Keratinocyte (primary cell): ENCODE measurements around the gene PEAK3. TPM values are rescaled to one million over a fixed set of nuclear protein-coding genes. Genes with fewer than 3 reads are reported as not detected.

ENCODE experiments used
- DNase-seq: peaks from one replicate; pipeline ENCODE4 v3.0.0-alpha.2; 2011; ENCODE audit warnings: low read depth, missing footprints, low spot score
- FAIRE-seq: peaks from 2 replicates; lab custom pipeline; 2011; peaks lifted over from hg19 to GRCh38; lab: Jason Lieb, UNC
- H2AFZ ChIP-seq: 2 replicates; pipeline ENCODE4 v1.6.0; 2012; ENCODE audit warnings: low read length, control low read depth, inconsistent platforms; ENCODE audit not compliant: control insufficient read depth
- H3K27ac ChIP-seq: 2 replicates; pipeline ENCODE4 v1.5.1; 2011; ENCODE audit warnings: low read length; ENCODE audit not compliant: control insufficient read depth, insufficient read depth
- H3K27me3 ChIP-seq: 3 replicates; pipeline ENCODE4 v1.6.0; 2011; ENCODE audit warnings: low read length; ENCODE audit not compliant: control insufficient read depth, insufficient read depth; ENCODE audit errors: extremely low read depth
- H3K36me3 ChIP-seq, 2 experiments: 2 replicates in 1 of 2; 3 replicates in 1 of 2; pipeline ENCODE4 v1.5.1; 2011; ENCODE audit warnings: low read length in 2 of 2, mild to moderate bottlenecking in 1 of 2; ENCODE audit not compliant: control insufficient read depth in 2 of 2, insufficient read depth in 2 of 2; ENCODE audit errors: extremely low read depth in 1 of 2
- H3K4me1 ChIP-seq: 3 replicates; pipeline ENCODE4 v1.5.1; 2011; ENCODE audit warnings: low read length; ENCODE audit not compliant: control insufficient read depth, insufficient read depth; ENCODE audit errors: extremely low read depth
- H3K4me2 ChIP-seq: 3 replicates; pipeline ENCODE4 v1.6.0; 2011; ENCODE audit warnings: low read depth, low read length; ENCODE audit not compliant: control insufficient read depth, insufficient read depth; ENCODE audit errors: extremely low read depth
- H3K4me3 ChIP-seq, 3 experiments: fragments of 200-600 bp in 1 of 3; sonication (generic) in 1 of 3; 2 replicates in 2 of 3; 3 replicates in 1 of 3; pipeline ENCODE4 v1.5.1; 2011 to 2016; ENCODE audit warnings: low read length in 3 of 3, mild to moderate bottlenecking in 3 of 3, control low read depth in 2 of 3, inconsistent platforms in 1 of 3, low read depth in 1 of 3, mixed read lengths in 1 of 3, mixed run types in 1 of 3, moderate library complexity in 1 of 3; ENCODE audit not compliant: control insufficient read depth in 2 of 3, insufficient read depth in 2 of 3; ENCODE audit errors: extremely low read depth in 1 of 3
- H3K79me2 ChIP-seq: 2 replicates; pipeline ENCODE4 v1.6.0; 2012; ENCODE audit warnings: low read length; ENCODE audit not compliant: control insufficient read depth, insufficient read depth
- H3K9ac ChIP-seq: 3 replicates; pipeline ENCODE4 v1.6.0; 2011; ENCODE audit warnings: low read length; ENCODE audit not compliant: control insufficient read depth, insufficient read depth; ENCODE audit errors: extremely low read depth
- H3K9me1 ChIP-seq: 3 replicates; pipeline ENCODE4 v1.6.0; 2011; ENCODE audit warnings: low read length; ENCODE audit not compliant: control insufficient read depth, insufficient read depth; ENCODE audit errors: extremely low read depth
- H3K9me3 ChIP-seq: 2 replicates; pipeline ENCODE4 v1.5.1; 2012; ENCODE audit warnings: low read depth, low read length; ENCODE audit not compliant: control insufficient read depth
- H4K20me1 ChIP-seq: 3 replicates; pipeline ENCODE4 v1.6.0; 2011; ENCODE audit warnings: low read length; ENCODE audit not compliant: control insufficient read depth, insufficient read depth; ENCODE audit errors: extremely low read depth
- EZH2 ChIP-seq: IDR thresholded peaks from one replicate; pipeline ENCODE4 v1.6.1; 2012; ENCODE audit warnings: inconsistent platforms, mild to moderate bottlenecking, low read length, moderate library complexity
- dilution Hi-C: fragments of 300-500 bp; cut with MboI; formaldehyde crosslinking; loops from one replicate; pipeline ENCODE4 v1.7.0; 2020; ENCODE audit warnings: low sequenced_read_pairs; ENCODE audit not compliant: extremely low pct_ligation_motif_present
- polyA plus RNA-seq, 5 experiments: library from polyadenylated mRNA; depleted of rRNA in 3 of 5; stranded (reverse) in 3 of 5; stranded (forward) in 1 of 5; unstranded in 1 of 5; fragments of >200 nt; gene quantifications; 1 replicate in 1 of 5; 2 replicates in 3 of 5; 3 replicates in 1 of 5; pipeline versions ENCODE4 v1.2.1 to v1.2.3, GENCODE V29; 2011 to 2012; ENCODE audit warnings: missing spikeins in 2 of 5, low read depth in 1 of 5, low replicate concordance in 1 of 5
- TF ChIP-seq, protein P1 (sequence below), 3 experiments: IDR thresholded peaks in 1 of 3; conservative IDR thresholded peaks in 1 of 3; optimal IDR thresholded peaks in 1 of 3; 2 replicates in 2 of 3; 3 replicates in 1 of 3; pipeline versions ENCODE3 to v1.5.1; 2011; ENCODE audit warnings: low read length in 3 of 3, mild to moderate bottlenecking in 3 of 3, moderate library complexity in 2 of 3, control low read depth in 1 of 3, inconsistent platforms in 1 of 3; ENCODE audit not compliant: insufficient read depth in 2 of 3; ENCODE audit errors: extremely low read depth in 1 of 3

PEAK3 gene
- polyA plus RNA-seq, 1 donor (not counting 4 experiments of a cell fraction or from before 2014, with no cell fraction given): not detected

DNA sequence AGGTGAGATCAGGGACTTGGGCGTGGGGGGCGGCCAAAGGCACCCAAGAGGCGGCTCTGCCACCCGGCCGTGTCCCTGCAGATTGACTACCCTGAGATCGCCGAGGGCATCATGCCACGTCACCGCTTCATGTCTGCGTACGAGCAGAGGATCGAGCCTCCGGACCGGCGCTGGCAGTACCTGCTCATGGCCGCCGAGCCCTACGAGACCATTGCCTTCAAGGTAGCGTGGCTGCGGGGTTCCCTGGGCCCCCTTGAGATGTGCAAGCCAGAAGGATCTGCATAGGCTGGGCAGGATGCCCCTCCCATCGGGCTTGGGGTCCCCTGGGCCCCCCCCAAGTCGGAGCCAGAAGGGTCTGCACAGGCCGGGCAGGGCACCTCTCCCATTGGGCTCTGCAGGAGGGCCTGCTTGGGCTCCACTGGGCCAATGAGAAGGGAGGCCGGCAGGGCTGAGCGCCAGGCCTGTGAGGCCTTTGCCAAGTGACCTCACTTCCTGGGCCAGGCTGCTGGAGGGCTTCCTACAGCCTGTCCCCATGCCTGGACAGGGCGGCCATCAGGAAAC is 35.1 kb downstream of the PEAK3 start:
- Histone ChIP-seq H3K4me2 (no peak overlapping the region), H3K27me3 (peaks cover 24% of the 10 kb centered on the region), H2AFZ (no peak overlapping the region), H3K9me1 (no peaks in the 10 kb centered on the region), H3K79me2 (peaks cover 27% of the 10 kb centered on the region), H3K4me3 (no peak overlapping the region), H3K27ac (no peak overlapping the region), H3K36me3 (peaks cover 13 to 32% of the 10 kb centered on the region in 2 experiments), H3K9me3 (no peaks in the 10 kb centered on the region), H4K20me1 (peaks cover 26% of the 10 kb centered on the region), H3K9ac (no peak overlapping the region), H3K4me1 (no peaks in the 10 kb centered on the region)
- DNase-seq (no peak), FAIRE-seq (no peak)
- TF ChIP-seq EZH2: no peak
- TF ChIP-seq, protein P1, sequence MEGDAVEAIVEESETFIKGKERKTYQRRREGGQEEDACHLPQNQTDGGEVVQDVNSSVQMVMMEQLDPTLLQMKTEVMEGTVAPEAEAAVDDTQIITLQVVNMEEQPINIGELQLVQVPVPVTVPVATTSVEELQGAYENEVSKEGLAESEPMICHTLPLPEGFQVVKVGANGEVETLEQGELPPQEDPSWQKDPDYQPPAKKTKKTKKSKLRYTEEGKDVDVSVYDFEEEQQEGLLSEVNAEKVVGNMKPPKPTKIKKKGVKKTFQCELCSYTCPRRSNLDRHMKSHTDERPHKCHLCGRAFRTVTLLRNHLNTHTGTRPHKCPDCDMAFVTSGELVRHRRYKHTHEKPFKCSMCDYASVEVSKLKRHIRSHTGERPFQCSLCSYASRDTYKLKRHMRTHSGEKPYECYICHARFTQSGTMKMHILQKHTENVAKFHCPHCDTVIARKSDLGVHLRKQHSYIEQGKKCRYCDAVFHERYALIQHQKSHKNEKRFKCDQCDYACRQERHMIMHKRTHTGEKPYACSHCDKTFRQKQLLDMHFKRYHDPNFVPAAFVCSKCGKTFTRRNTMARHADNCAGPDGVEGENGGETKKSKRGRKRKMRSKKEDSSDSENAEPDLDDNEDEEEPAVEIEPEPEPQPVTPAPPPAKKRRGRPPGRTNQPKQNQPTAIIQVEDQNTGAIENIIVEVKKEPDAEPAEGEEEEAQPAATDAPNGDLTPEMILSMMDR (optimal IDR thresholded peaks at IDR 0.05 in 1 of 3, IDR thresholded peaks at IDR 0.05 in 1 of 3, conservative IDR thresholded peaks at IDR 0.05 in 1 of 3; ENCODE audit: extremely low read depth in 1 of 3, insufficient read depth in 2 of 3, low read length in 3 of 3): no peak
- dilution Hi-C loops: no loop called here

DNA sequence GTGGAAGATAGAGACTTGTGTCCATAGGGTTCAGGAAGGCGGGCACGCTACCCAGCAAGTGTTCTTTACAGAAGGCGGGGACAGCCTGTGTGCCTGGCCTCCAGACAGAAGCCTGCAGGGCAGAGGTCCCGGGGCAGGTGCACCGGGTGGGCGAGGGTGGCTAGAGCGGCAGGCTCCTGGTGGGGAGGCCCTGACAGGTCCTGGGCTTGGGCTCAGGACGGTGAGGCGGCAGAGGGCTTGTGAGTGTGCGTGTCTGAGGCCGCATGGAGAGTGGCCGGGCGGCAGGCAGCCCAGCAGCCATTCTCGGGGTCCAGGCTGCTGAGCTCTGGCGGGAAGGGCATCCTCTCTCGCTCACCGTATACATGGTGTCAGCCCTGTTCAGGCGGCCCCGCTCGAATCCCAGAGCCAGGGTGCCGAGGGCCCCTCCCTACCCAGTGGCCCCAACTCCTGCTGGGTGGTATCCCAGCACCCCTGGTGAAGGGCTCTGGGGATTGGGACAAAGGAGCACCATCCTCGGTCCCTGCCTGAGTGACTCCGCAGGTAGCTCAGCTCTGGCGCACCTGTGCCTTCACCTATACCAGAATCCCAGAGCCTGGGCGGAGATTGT is 35.9 kb downstream of the PEAK3 start:
- H3K27ac ChIP-seq: no peak overlapping the region
- H3K36me3 ChIP-seq: peaks cover 13 to 32% of the 10 kb centered on the region in 2 experiments

More for the DNA sequence above, 35.9 kb downstream of the PEAK3 start:
- Histone ChIP-seq H3K4me2 (no peak overlapping the region), H3K4me1 (peaks cover 6% of the 10 kb centered on the region), H3K79me2 (peaks cover 34% of the 10 kb centered on the region), H2AFZ (no peak overlapping the region), H3K27me3 (peaks cover 16% of the 10 kb centered on the region), H3K4me3 (no peak overlapping the region), H3K9ac (no peak overlapping the region), H4K20me1 (peaks cover 33% of the 10 kb centered on the region), H3K9me1 (no peaks in the 10 kb centered on the region), H3K9me3 (no peaks in the 10 kb centered on the region)
- TF ChIP-seq, protein P1 (optimal IDR thresholded peaks at IDR 0.05 in 1 of 3, IDR thresholded peaks at IDR 0.05 in 1 of 3, conservative IDR thresholded peaks at IDR 0.05 in 1 of 3; ENCODE audit: extremely low read depth in 1 of 3, insufficient read depth in 2 of 3, low read length in 3 of 3): no peak
- no peak for TF ChIP-seq EZH2
- FAIRE-seq: no peak
- dilution Hi-C loops: no loop called here
- DNase-seq: no peak
